GM12892 (cell line): Measurements from ENCODE around the gene LPAR6.

Experiments
- POLR2A ChIP-seq: IDR thresholded peaks from 2 replicates; pipeline ENCODE4 v1.6.1; 2011; ENCODE audit warnings: low read depth, low read length, control low read depth
- POLR2AphosphoS5 ChIP-seq: IDR thresholded peaks from 2 replicates; pipeline ENCODE4 v1.6.1; 2011; ENCODE audit warnings: low read depth, low read length, control low read depth

DNA sequence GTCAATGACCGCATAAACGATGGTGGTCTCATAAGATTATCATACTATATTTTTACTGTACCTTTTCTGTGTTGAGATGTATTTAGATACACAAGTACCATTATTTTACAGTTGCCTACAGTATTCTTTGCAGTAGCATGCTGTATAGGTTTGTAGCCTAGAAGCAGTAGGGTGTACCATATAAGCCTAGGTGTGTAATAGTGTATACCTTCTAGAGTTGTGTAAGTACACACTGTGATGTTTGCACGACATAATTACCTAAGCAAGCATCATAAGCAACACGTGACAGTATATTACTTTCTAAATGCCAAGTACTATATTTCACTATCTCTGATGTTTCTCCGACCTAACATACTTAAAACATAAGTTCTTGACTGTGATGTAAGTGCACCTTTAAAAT is 2.7 kb downstream of the LPAR6 start:
- TF ChIP-seq POLR2A (no peak), POLR2AphosphoS5 (no peak)
